BJ (cell line): Measurements from ENCODE around the gene NMUR1. TPM values are rescaled to one million over a fixed set of nuclear protein-coding genes. Genes with fewer than 3 reads are reported as not detected.
"Not testable (repeated sequence)": the region's sequence is repeated elsewhere in the genome, so short reads cannot be mapped to it uniquely, and the experiment has no call there.

ENCODE experiments used
- CTCF ChIA-PET: fragments of 350-600 bp; formaldehyde crosslinking; extraction: SDS; loops from one replicate; lab custom pipeline; 2021; ENCODE audit warnings: antibody characterized with exemption, inconsistent platforms; lab: Yijun Ruan, JAX
- POLR2A ChIA-PET: fragments of 300-600 bp; sonication (Branson Sonifier 250); formaldehyde crosslinking; extraction: SDS; loops from one replicate; lab custom pipeline; 2021; ENCODE audit warnings: antibody characterized with exemption; lab: Charles Lee
- DNase-seq: peaks from one replicate; pipeline ENCODE4 v3.0.0-alpha.2; 2011; ENCODE audit warnings: low read depth
- H3K27me3 ChIP-seq: 2 replicates; pipeline ENCODE4 v1.6.0; 2011; ENCODE audit warnings: low read length; ENCODE audit not compliant: control insufficient read depth, insufficient read depth
- H3K36me3 ChIP-seq: 2 replicates; pipeline ENCODE4 v1.5.1; 2011; ENCODE audit warnings: low read length; ENCODE audit not compliant: control insufficient read depth, insufficient read depth
- H3K4me3 ChIP-seq: 2 replicates; pipeline ENCODE4 v1.5.1; 2011; ENCODE audit warnings: low read depth, mild to moderate bottlenecking, control low read depth, low read length
- CTCF ChIP-seq: IDR thresholded peaks from 2 replicates; pipeline ENCODE4 v1.5.1; 2011; ENCODE audit warnings: low read depth, mild to moderate bottlenecking, control low read depth, inconsistent platforms, low read length, moderate library complexity; ENCODE audit not compliant: insufficient read depth
- polyA plus RNA-seq: library from polyadenylated mRNA; depleted of rRNA; stranded (reverse); fragments of >200 nt; gene quantifications from 2 replicates; pipeline ENCODE4 v1.2.3, GENCODE V29; 2011

Gene NMUR1
- polyA plus RNA-seq, 1 experiment, result not detected

GRCh38 chr2:231556981-231557380 lies 26.7 kb upstream of the NMUR1 start:
- no peak for DNase-seq
- Histone ChIP-seq H3K36me3 (no peaks in the 10 kb centered on the region), H3K27me3 (no peaks in the 10 kb centered on the region), H3K4me3 (no peak overlapping the region)
- POLR2A ChIA-PET, result no interaction called here
- TF ChIP-seq CTCF, result no peak
- CTCF ChIA-PET, result interaction anchor here (0.9 to 5.2 kb wide), 7 partner anchors 14 to 74 kb away, joined by 3 to 52 read pairs (median 5); no protein-coding TSS in a partner anchor

- POLR2A ChIA-PET, result not testable (repeated sequence)
- CTCF ChIA-PET, result interaction anchor here (0.6 to 5.2 kb wide), 7 partner anchors 15 to 98 kb away, joined by 3 to 52 read pairs (median 3); no protein-coding TSS in a partner anchor
Observed at GRCh38 chr2:231556496-231556895, 26.3 kb upstream of the NMUR1 start.

GRCh38 chr2:231554748-231555545 lies 24.7 kb upstream of the NMUR1 start:
- Histone ChIP-seq H3K4me3 (no peak overlapping the region; the same call in 1 of the 2 replicates), H3K27me3 (no peaks in the 10 kb centered on the region), H3K36me3 (no peaks in the 10 kb centered on the region)
- POLR2A ChIA-PET, result no interaction called here
- DNase-seq, result no peak
- CTCF ChIA-PET, result interaction anchor here (0.6 to 5.2 kb wide), 6 partner anchors 12 to 72 kb away, joined by 3 to 52 read pairs (median 4); no protein-coding TSS in a partner anchor
- no peak for TF ChIP-seq CTCF

More at GRCh38 chr2:231556496-231556895, 26.3 kb upstream of the NMUR1 start:
- H3K27me3 ChIP-seq, H3K4me3 ChIP-seq, H3K36me3 ChIP-seq, DNase-seq: not testable (repeated sequence)

GRCh38 chr2:231554327-231554726 lies 24.1 kb upstream of the NMUR1 start:
- H3K36me3 ChIP-seq, result no peaks in the 10 kb centered on the region
- CTCF ChIA-PET, result interaction anchor here (1.1 to 5.2 kb wide), 4 partner anchors 37 to 72 kb away, joined by 3 to 52 read pairs (median 14); no protein-coding TSS in a partner anchor
- H3K4me3 ChIP-seq, result no peak overlapping the region; the same call in 1 of the 2 replicates
- no peak for TF ChIP-seq CTCF
- no peaks in the 10 kb centered on the region for H3K27me3 ChIP-seq
- POLR2A ChIA-PET, result no interaction called here
- DNase-seq, result no peak

GRCh38 chr2:231552752-231553151 lies 22.5 kb upstream of the NMUR1 start:
- TF ChIP-seq CTCF, result no peak
- no peak for DNase-seq
- no peaks in the 10 kb centered on the region for H3K27me3 ChIP-seq
- no peak overlapping the region for H3K4me3 ChIP-seq
- ChIA-PET POLR2A (no interaction called here), CTCF (interaction anchor here (1.4 to 4.9 kb wide), 4 partner anchors 8 to 70 kb away, joined by 6 to 23 read pairs (median 12); no protein-coding TSS in a partner anchor)
- no peaks in the 10 kb centered on the region for H3K36me3 ChIP-seq
